Measurements from ENCODE around the gene GAPVD1. TPM values are rescaled to one million over a fixed set of nuclear protein-coding genes. Genes with fewer than 3 reads are reported as not detected.

GAPVD1 gene
- total RNA-seq, 2 donors from 2014 or later = 44.4 to 48.4 TPM

GRCh38 chr9:125258160-125258785 lies 3.4 kb upstream of the GAPVD1 start:
- H3K4me3 Mint-ChIP-seq = no peak overlapping the region
- TF ChIP-seq CTCF (conservative IDR thresholded peaks at IDR 0.05) = no peak
- H3K9me3 Mint-ChIP-seq = peaks cover 3% of the 10 kb centered on the region
- no peaks in the 10 kb centered on the region for H3K27me3 ChIP-seq (ENCODE audit: control insufficient read depth, insufficient read depth, low read length, poor library complexity, severe bottlenecking)
- no peak overlapping the region for H3K4me3 ChIP-seq (ENCODE audit: low read length)
- H3K9me3 ChIP-seq (ENCODE audit: control insufficient read depth, low read length) = no peaks in the 10 kb centered on the region
- no peaks in the 10 kb centered on the region for H3K36me3 ChIP-seq (ENCODE audit: control insufficient read depth, insufficient read depth, low read length)
- H3K36me3 Mint-ChIP-seq (ENCODE audit: low read depth) = no peaks in the 10 kb centered on the region
- H3K27ac Mint-ChIP-seq = no peak overlapping the region
- no peak overlapping the region for H3K9ac ChIP-seq (ENCODE audit: extremely low read depth, low read length, poor library complexity, severe bottlenecking)
- 94 to 95% methylated on average over 5 to 6 of the region's 6 CpGs for WGBS, 2 experiments (ENCODE audit: insufficient coverage in 1 of 2, insufficient read length in 1 of 2)
- H3K27me3 Mint-ChIP-seq (ENCODE audit: insufficient read depth) = no peaks in the 10 kb centered on the region
- no peak overlapping the region for H3K27ac ChIP-seq (ENCODE audit: low read depth, low read length)
- no peak for DNase-seq
- peaks cover 3% of the 10 kb centered on the region for H3K4me1 ChIP-seq (ENCODE audit: control insufficient read depth, insufficient read depth, low read length)
- peaks cover 8% of the 10 kb centered on the region for H3K4me1 Mint-ChIP-seq

GRCh38 chr9:125258832-125259534 lies 2.6 kb upstream of the GAPVD1 start:
- 67 to 78% methylated on average over 1 to 2 of the region's 2 CpGs for WGBS, 2 experiments (ENCODE audit: insufficient coverage in 1 of 2, insufficient read length in 1 of 2)
- TF ChIP-seq CTCF (conservative IDR thresholded peaks at IDR 0.05) = no peak
- H3K4me1 Mint-ChIP-seq = peaks cover 8% of the 10 kb centered on the region

GRCh38 chr9:125260561-125260960 lies 1.1 kb upstream of the GAPVD1 start:
- Histone ChIP-seq H3K4me3 (ENCODE audit: low read length) (no peak overlapping the region), H3K27ac (ENCODE audit: low read depth, low read length) (no peak overlapping the region), H3K4me1 (ENCODE audit: control insufficient read depth, insufficient read depth, low read length) (peaks cover 3% of the 10 kb centered on the region), H3K27me3 (ENCODE audit: control insufficient read depth, insufficient read depth, low read length, poor library complexity, severe bottlenecking) (no peaks in the 10 kb centered on the region), H3K9ac (ENCODE audit: extremely low read depth, low read length, poor library complexity, severe bottlenecking) (no peak overlapping the region), H3K9me3 (ENCODE audit: control insufficient read depth, low read length) (no peaks in the 10 kb centered on the region), H3K36me3 (ENCODE audit: control insufficient read depth, insufficient read depth, low read length) (peaks cover 12% of the 10 kb centered on the region)
- Mint-ChIP-seq H3K27me3 (ENCODE audit: insufficient read depth) (no peaks in the 10 kb centered on the region), H3K36me3 (ENCODE audit: low read depth) (peaks cover 7% of the 10 kb centered on the region), H3K4me3 (peak overlapping the region; percentile 98), H3K9me3 (peaks cover 3% of the 10 kb centered on the region), H3K27ac (peak overlapping the region; percentile 21), H3K4me1 (peaks cover 8% of the 10 kb centered on the region)
- no peak for DNase-seq
- TF ChIP-seq CTCF (conservative IDR thresholded peaks at IDR 0.05) = no peak

More at GRCh38 chr9:125258832-125259534, 2.6 kb upstream of the GAPVD1 start:
- Histone ChIP-seq H3K27me3 (ENCODE audit: control insufficient read depth, insufficient read depth, low read length, poor library complexity, severe bottlenecking) (no peaks in the 10 kb centered on the region), H3K4me3 (ENCODE audit: low read length) (no peak overlapping the region), H3K36me3 (ENCODE audit: control insufficient read depth, insufficient read depth, low read length) (peaks cover 5% of the 10 kb centered on the region), H3K9me3 (ENCODE audit: control insufficient read depth, low read length) (no peaks in the 10 kb centered on the region), H3K9ac (ENCODE audit: extremely low read depth, low read length, poor library complexity, severe bottlenecking) (no peak overlapping the region), H3K4me1 (ENCODE audit: control insufficient read depth, insufficient read depth, low read length) (peaks cover 3% of the 10 kb centered on the region), H3K27ac (ENCODE audit: low read depth, low read length) (no peak overlapping the region)
- Mint-ChIP-seq H3K9me3 (peaks cover 3% of the 10 kb centered on the region), H3K27me3 (ENCODE audit: insufficient read depth) (no peaks in the 10 kb centered on the region), H3K27ac (no peak overlapping the region), H3K4me3 (no peak overlapping the region), H3K36me3 (ENCODE audit: low read depth) (no peaks in the 10 kb centered on the region)
- no peak for DNase-seq
